Loucy (cell line): Measurements from ENCODE around the gene GSTO1.

Source experiments
- H2AFZ ChIP-seq: fragments of 200-600 bp; sonication (generic); 2 replicates; pipeline ENCODE4 v1.6.0; 2016; ENCODE audit warnings: antibody characterized with exemption, mild to moderate bottlenecking, low read length, moderate library complexity
- H3F3A ChIP-seq: fragments of 200-600 bp; 2 replicates; pipeline ENCODE4 v1.6.0; 2016; ENCODE audit warnings: antibody characterized with exemption, low read depth, mild to moderate bottlenecking
- H3K27me3 ChIP-seq: fragments of 200-600 bp; sonication (generic); 2 replicates; pipeline ENCODE4 v1.6.1; 2014; ENCODE audit warnings: low read length, mild to moderate bottlenecking; ENCODE audit not compliant: insufficient read depth, poor library complexity, severe bottlenecking
- H3K36me3 ChIP-seq: fragments of 200-600 bp; sonication (generic); 2 replicates; pipeline ENCODE4 v1.6.1; 2016; ENCODE audit warnings: low read length; ENCODE audit not compliant: insufficient read depth
- H3K4me1 ChIP-seq: fragments of 200-600 bp; sonication (generic); 2 replicates; pipeline ENCODE4 v1.5.1; 2014; ENCODE audit warnings: low read length, mild to moderate bottlenecking; ENCODE audit not compliant: insufficient read depth, poor library complexity, severe bottlenecking
- H3K4me2 ChIP-seq: fragments of 200-600 bp; sonication (generic); 2 replicates; pipeline ENCODE4 v1.6.0; 2014; ENCODE audit warnings: antibody characterized with exemption, low read length, low read depth, mild to moderate bottlenecking; ENCODE audit not compliant: poor library complexity, severe bottlenecking
- H3K4me3 ChIP-seq: fragments of 200-600 bp; sonication (generic); 2 replicates; pipeline ENCODE4 v1.5.1; 2014; ENCODE audit warnings: low read length, mild to moderate bottlenecking, mixed read lengths; ENCODE audit not compliant: poor library complexity, severe bottlenecking
- H3K79me2 ChIP-seq: fragments of 200-600 bp; sonication (generic); 2 replicates; pipeline ENCODE4 v1.6.1; 2014; ENCODE audit warnings: low read length; ENCODE audit not compliant: insufficient read depth
- H3K9ac ChIP-seq: fragments of 200-600 bp; sonication (generic); 2 replicates; pipeline ENCODE4 v1.6.0; 2014; ENCODE audit warnings: mild to moderate bottlenecking, low read depth, low read length, moderate library complexity; ENCODE audit not compliant: poor library complexity, severe bottlenecking
- H3K9me2 ChIP-seq: fragments of 200-600 bp; sonication (generic); replicated peaks from 2 replicates; pipeline ENCODE4 v1.6.1; 2016; ENCODE audit warnings: low read depth, low read length, mixed read lengths
- H3K9me3 ChIP-seq: fragments of 200-600 bp; sonication (generic); 2 replicates; pipeline ENCODE4 v1.6.1; 2014; ENCODE audit warnings: mild to moderate bottlenecking, antibody characterized with exemption, low read length, low read depth; ENCODE audit not compliant: insufficient read depth
- H4K20me1 ChIP-seq: fragments of 200-600 bp; sonication (generic); 2 replicates; pipeline ENCODE4 v1.6.0; 2014; ENCODE audit warnings: antibody characterized with exemption, low read length, mild to moderate bottlenecking; ENCODE audit not compliant: insufficient read depth, poor library complexity, severe bottlenecking
- EZH2phosphoT487 ChIP-seq: fragments of 200-600 bp; IDR thresholded peaks from 2 replicates; pipeline ENCODE4 v1.6.1; 2018; ENCODE audit warnings: antibody characterized with exemption, mild to moderate bottlenecking, moderate library complexity, borderline replicate concordance
- TF ChIP-seq, protein P1 (sequence below): fragments of 200-600 bp; sonication (generic); conservative IDR thresholded peaks from 2 replicates; pipeline ENCODE4 v1.5.1; 2014; ENCODE audit warnings: mild to moderate bottlenecking, antibody characterized with exemption, low read length

Gene GSTO1

DNA sequence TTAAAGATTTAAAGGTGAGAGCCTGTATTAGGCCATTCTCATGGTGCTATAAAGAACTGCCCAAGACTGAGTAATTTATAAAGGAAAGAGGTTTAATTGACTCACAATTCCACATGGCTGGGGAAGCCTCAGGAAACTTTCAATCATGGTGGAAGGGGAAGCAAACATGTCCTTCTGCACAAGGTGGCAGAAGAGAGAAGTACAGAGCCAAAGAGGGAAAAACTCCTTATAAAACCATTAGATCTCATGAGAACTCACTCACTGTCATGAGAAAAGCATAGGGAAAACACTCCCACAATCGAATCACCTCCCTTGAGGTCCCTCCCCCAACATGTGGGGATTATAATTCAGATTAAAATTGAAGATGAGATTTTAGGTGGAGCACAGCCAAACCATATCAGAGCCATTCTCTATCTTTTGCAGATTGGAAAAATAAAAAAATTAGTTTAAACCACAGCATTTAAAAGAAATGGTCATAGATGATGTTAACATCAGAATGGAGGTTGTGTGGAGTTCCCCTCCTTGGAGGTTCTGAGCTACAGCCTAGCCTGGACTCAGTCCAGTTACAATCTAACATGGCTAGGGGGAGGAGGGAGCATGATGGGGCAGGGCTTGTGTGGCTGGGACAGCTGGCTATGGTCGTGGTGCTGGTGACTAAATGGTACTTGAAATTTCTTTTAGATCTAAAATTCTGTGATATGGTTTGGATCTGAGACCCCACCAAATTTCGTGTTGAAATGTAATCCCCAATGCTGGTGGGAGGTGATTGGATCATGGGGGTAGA lies 47.4 kb downstream of the GSTO1 start:
- no peaks in the 10 kb centered on the region for H3K9me3 ChIP-seq
- H3K9ac ChIP-seq: no peak overlapping the region
- no peaks in the 10 kb centered on the region for H3K79me2 ChIP-seq
- H3K36me3 ChIP-seq: no peaks in the 10 kb centered on the region
- no peaks in the 10 kb centered on the region for H4K20me1 ChIP-seq
- H3F3A ChIP-seq: no peaks in the 10 kb centered on the region
- H3K4me1 ChIP-seq: peaks cover 6% of the 10 kb centered on the region
- H3K9me2 ChIP-seq: no peaks in the 10 kb centered on the region
- H3K27me3 ChIP-seq: no peaks in the 10 kb centered on the region
- H3K4me2 ChIP-seq: no peak overlapping the region
- H2AFZ ChIP-seq: no peak overlapping the region
- H3K4me3 ChIP-seq: no peak overlapping the region
- no peak for TF ChIP-seq EZH2phosphoT487
- TF ChIP-seq, protein P1, sequence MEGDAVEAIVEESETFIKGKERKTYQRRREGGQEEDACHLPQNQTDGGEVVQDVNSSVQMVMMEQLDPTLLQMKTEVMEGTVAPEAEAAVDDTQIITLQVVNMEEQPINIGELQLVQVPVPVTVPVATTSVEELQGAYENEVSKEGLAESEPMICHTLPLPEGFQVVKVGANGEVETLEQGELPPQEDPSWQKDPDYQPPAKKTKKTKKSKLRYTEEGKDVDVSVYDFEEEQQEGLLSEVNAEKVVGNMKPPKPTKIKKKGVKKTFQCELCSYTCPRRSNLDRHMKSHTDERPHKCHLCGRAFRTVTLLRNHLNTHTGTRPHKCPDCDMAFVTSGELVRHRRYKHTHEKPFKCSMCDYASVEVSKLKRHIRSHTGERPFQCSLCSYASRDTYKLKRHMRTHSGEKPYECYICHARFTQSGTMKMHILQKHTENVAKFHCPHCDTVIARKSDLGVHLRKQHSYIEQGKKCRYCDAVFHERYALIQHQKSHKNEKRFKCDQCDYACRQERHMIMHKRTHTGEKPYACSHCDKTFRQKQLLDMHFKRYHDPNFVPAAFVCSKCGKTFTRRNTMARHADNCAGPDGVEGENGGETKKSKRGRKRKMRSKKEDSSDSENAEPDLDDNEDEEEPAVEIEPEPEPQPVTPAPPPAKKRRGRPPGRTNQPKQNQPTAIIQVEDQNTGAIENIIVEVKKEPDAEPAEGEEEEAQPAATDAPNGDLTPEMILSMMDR: no peak

- Histone ChIP-seq H3K9me2 (no peaks in the 10 kb centered on the region), H3K4me2 (no peak overlapping the region), H3K4me3 (no peak overlapping the region), H4K20me1 (no peaks in the 10 kb centered on the region), H3K36me3 (no peaks in the 10 kb centered on the region; the same call in 1 of the 2 replicates), H2AFZ (no peak overlapping the region), H3K79me2 (no peaks in the 10 kb centered on the region), H3K27me3 (no peaks in the 10 kb centered on the region), H3K4me1 (peaks cover 13% of the 10 kb centered on the region), H3K9ac (no peak overlapping the region), H3K9me3 (no peaks in the 10 kb centered on the region), H3F3A (no peaks in the 10 kb centered on the region)
- TF ChIP-seq, protein P1: no peak
- no peak for TF ChIP-seq EZH2phosphoT487
Measured at GRCh38 chr10:104303594-104304355, 49.1 kb downstream of the GSTO1 start.

DNA sequence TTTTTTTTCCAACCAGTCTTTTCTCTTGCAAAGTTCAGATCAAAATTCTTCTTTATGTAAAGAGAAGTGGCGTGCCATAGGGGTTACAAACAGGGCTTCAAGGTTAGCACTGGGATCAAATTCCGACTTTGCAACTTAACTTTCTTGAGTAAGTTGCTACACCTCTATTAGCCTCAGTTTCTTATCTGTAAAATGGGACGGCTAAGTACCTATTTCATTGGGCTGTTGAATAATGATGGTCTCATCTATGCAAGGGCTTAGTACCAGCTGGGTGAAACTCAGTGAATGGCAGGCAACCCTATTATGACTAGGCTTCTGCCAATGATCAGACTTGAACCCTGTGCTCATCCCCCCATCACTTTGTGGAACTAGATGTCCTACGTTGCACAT lies 49.7 kb downstream of the GSTO1 start:
- Histone ChIP-seq H4K20me1 (peaks cover under 1% of the 10 kb centered on the region), H3F3A (no peaks in the 10 kb centered on the region)

More for the DNA sequence above, 49.7 kb downstream of the GSTO1 start:
- no peaks in the 10 kb centered on the region for H3K9me3 ChIP-seq
- no peak overlapping the region for H3K9ac ChIP-seq
- H3K27me3 ChIP-seq: no peaks in the 10 kb centered on the region
- TF ChIP-seq, protein P1: no peak
- no peak overlapping the region for H2AFZ ChIP-seq
- no peak overlapping the region for H3K4me2 ChIP-seq
- no peaks in the 10 kb centered on the region for H3K79me2 ChIP-seq
- H3K4me1 ChIP-seq: peaks cover 15% of the 10 kb centered on the region
- H3K9me2 ChIP-seq: no peaks in the 10 kb centered on the region
- no peak overlapping the region for H3K4me3 ChIP-seq
- peaks cover under 1% of the 10 kb centered on the region; the same call in 1 of the 2 replicates for H3K36me3 ChIP-seq
